ENCODE results near the gene ZNF19. TPM values are rescaled to one million over a fixed set of nuclear protein-coding genes. Genes with fewer than 3 reads are reported as not detected.

The ZNF19 gene
- total and polyA plus RNA-seq, 3 donors from 2014 or later = 28.4 to 44.6 (median 31.8) TPM

DNA sequence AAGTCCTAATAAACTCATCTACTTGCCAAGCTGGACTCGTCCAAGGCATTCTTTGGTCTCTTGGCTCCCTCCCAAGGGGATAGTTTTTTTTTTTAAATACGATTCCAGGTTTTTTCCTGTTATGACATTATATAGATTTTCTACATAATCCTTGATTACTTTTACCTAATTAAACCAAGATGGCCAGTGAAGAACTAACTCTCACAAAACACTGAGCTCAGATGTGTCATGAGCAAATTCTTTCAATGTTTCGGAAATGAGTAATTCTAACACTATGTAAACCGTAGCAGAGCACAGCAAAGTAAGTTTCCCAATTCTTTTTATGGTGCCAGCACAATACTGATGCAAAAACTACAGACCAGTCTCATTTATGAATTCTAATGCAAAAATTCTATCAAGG is 28.9 kb downstream of the ZNF19 start:
- no peaks in the 10 kb centered on the region for H3K9me3 ChIP-seq
- H3K27me3 ChIP-seq = no peaks in the 10 kb centered on the region
- peaks cover 7% of the 10 kb centered on the region for H3K4me1 ChIP-seq
- no peak overlapping the region for H3K4me3 ChIP-seq
- WGBS, 2 donors = 67 to 78% methylated on average over 4 of the region's 4 CpGs
- H3K36me3 ChIP-seq (ENCODE audit: low read depth, missing control alignments) = no peaks in the 10 kb centered on the region
- intact Hi-C loops (cut with DNase I; ENCODE audit: low total_unique reads) = no loop called here
- no peak for DNase-seq
- TF ChIP-seq, protein P1, sequence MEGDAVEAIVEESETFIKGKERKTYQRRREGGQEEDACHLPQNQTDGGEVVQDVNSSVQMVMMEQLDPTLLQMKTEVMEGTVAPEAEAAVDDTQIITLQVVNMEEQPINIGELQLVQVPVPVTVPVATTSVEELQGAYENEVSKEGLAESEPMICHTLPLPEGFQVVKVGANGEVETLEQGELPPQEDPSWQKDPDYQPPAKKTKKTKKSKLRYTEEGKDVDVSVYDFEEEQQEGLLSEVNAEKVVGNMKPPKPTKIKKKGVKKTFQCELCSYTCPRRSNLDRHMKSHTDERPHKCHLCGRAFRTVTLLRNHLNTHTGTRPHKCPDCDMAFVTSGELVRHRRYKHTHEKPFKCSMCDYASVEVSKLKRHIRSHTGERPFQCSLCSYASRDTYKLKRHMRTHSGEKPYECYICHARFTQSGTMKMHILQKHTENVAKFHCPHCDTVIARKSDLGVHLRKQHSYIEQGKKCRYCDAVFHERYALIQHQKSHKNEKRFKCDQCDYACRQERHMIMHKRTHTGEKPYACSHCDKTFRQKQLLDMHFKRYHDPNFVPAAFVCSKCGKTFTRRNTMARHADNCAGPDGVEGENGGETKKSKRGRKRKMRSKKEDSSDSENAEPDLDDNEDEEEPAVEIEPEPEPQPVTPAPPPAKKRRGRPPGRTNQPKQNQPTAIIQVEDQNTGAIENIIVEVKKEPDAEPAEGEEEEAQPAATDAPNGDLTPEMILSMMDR (IDR thresholded peaks at IDR 0.05) = no peak
- no peak for TF ChIP-seq POLR2A (IDR thresholded peaks at IDR 0.05)
- no peak overlapping the region for H3K27ac ChIP-seq

GRCh38 chr16:71459510-71459909 is 29.6 kb downstream of the ZNF19 start:
- peaks cover 7% of the 10 kb centered on the region for H3K4me1 ChIP-seq
- H3K4me3 ChIP-seq = no peak overlapping the region
- no peak overlapping the region for H3K27ac ChIP-seq
- TF ChIP-seq, protein P1 (IDR thresholded peaks at IDR 0.05) = no peak
- no peak for TF ChIP-seq POLR2A (IDR thresholded peaks at IDR 0.05)
- no peaks in the 10 kb centered on the region for H3K36me3 ChIP-seq (ENCODE audit: low read depth, missing control alignments)
- no peaks in the 10 kb centered on the region for H3K9me3 ChIP-seq
- H3K27me3 ChIP-seq = no peaks in the 10 kb centered on the region
- DNase-seq = no peak
- intact Hi-C loops (cut with DNase I; ENCODE audit: low total_unique reads) = no loop called here

DNA sequence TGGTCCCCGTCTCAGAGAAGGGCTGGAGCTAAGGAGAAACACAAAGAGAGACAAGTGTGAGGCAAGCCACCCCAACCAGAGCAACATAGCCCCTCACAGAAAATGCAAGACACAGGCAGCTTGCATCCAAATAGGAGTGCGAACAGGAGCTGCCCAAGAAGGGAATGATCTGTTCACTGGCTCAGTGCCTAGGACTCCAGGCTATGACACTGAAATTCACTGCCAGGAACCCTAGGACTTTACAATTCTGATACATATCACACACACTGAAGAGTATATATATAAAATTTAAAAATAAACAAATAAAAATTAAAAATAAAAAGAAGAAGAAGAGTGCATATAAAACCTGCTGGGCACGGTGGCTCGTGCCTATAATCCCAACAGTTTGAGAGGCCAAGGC is 32.3 kb downstream of the ZNF19 start:
- H3K27ac ChIP-seq = no peak overlapping the region
- no peaks in the 10 kb centered on the region for H3K36me3 ChIP-seq (ENCODE audit: low read depth, missing control alignments)
- intact Hi-C loops (cut with DNase I; ENCODE audit: low total_unique reads) = no loop called here
- no peaks in the 10 kb centered on the region for H3K27me3 ChIP-seq
- DNase-seq = no peak
- H3K9me3 ChIP-seq = no peaks in the 10 kb centered on the region
- TF ChIP-seq POLR2A (IDR thresholded peaks at IDR 0.05) = no peak
- TF ChIP-seq, protein P1 (IDR thresholded peaks at IDR 0.05) = no peak
- 93 to 94% methylated on average over 4 of the region's 4 CpGs for WGBS, 2 donors
- H3K4me1 ChIP-seq = peaks cover 7% of the 10 kb centered on the region
- no peak overlapping the region for H3K4me3 ChIP-seq

DNA sequence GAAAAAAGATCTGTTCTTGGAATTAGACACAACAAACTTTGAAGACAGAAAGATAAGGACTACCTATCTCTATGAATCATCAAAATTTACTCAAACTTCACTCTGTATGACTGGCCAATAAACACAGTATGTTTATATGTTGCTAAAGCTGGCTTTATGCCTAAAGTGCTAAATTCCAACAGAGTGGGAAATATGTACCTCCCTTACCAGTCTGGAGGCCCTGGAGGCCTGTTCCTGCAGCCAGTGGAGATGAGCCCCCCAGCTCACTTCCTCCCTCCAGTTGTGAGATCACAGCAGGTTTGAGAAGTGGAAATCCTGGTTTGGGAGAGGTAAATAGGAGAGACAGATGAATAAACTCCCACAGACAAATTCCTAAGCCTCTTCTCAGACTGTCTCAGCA is 36.1 kb downstream of the ZNF19 start:
- no peak for DNase-seq
- no peak overlapping the region for H3K27ac ChIP-seq
- TF ChIP-seq POLR2A (IDR thresholded peaks at IDR 0.05) = no peak
- TF ChIP-seq, protein P1 (IDR thresholded peaks at IDR 0.05) = no peak
- peaks cover 5% of the 10 kb centered on the region for H3K9me3 ChIP-seq
- no peaks in the 10 kb centered on the region for H3K36me3 ChIP-seq (ENCODE audit: low read depth, missing control alignments)
- H3K4me3 ChIP-seq = no peak overlapping the region
- no peaks in the 10 kb centered on the region for H3K4me1 ChIP-seq
- no peaks in the 10 kb centered on the region for H3K27me3 ChIP-seq
- intact Hi-C loops (cut with DNase I; ENCODE audit: low total_unique reads) = no loop called here

DNA sequence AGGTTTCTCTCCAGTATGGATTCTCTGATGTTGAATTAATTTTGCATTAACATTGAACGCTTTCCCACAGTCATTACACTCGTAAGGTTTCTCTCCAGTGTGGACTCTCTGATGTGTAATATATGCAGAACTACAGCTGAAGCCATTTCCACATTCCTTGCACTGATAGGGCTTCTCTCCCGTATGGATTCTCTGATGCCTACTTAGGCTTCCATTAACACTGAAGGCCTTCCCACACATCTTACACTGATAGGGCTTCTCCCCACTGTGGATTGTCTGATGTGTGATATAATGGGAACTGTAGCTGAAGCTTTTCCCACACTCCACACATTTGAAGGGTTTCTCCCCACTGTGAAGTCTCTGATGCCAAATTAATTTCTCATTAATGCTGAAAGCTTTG is 40.1 kb downstream of the ZNF19 start:
- Histone ChIP-seq H3K4me1 (no peaks in the 10 kb centered on the region), H3K9me3 (peaks cover 5% of the 10 kb centered on the region), H3K27me3 (no peaks in the 10 kb centered on the region), H3K36me3 (ENCODE audit: low read depth, missing control alignments) (no peaks in the 10 kb centered on the region), H3K27ac (no peak overlapping the region), H3K4me3 (no peak overlapping the region)
- TF ChIP-seq, protein P1 (IDR thresholded peaks at IDR 0.05) = no peak
- TF ChIP-seq POLR2A (IDR thresholded peaks at IDR 0.05) = no peak
- intact Hi-C loops (cut with DNase I; ENCODE audit: low total_unique reads) = no loop called here
- WGBS, 2 donors = 95 to 99% methylated on average over 3 of the region's 3 CpGs
- no peak for DNase-seq

Data from testis (tissue), 3 donors.